ENCODE measurements around the gene CDH13. TPM values are rescaled to one million over a fixed set of nuclear protein-coding genes. Genes with fewer than 3 reads are reported as not detected.

CDH13 gene
- total and polyA plus RNA-seq, 10 of the 15 experiments (the other 5 are each of a cell fraction or from before 2014, with no cell fraction given): under 0.01 to 0.05 TPM; not detected in 8

DNA sequence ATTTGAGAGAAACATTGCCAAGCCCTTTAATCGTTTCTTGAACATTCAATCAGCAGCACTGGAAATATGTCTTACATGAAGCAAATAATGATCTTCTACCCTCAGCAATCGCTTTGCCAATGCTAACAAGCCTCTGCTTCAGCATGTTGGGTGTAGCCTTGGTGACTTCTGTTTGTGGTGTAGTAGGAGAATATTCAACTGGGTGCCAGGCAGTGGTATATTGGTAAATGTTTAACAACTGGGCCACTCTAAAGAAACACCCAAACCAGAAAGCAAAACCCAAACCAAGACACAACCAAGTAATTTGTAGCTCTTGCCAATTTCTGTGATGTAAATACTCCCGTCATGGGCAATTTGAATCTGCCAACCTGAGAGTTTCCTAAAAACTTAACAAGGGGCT, 9.7 kb downstream of the CDH13 start (continued):
- TF ChIP-seq E2F4 (IDR thresholded peaks at IDR 0.05; ENCODE audit: low read depth, low read length): no peak
- TF ChIP-seq CBFB (IDR thresholded peaks at IDR 0.05; ENCODE audit: low read depth): no peak
- no peak for TF ChIP-seq CHD4 (IDR thresholded peaks at IDR 0.05)
- TF ChIP-seq ZNF24 (IDR thresholded peaks at IDR 0.05): no peak
- no peak for TF ChIP-seq RAD21 (IDR thresholded peaks at IDR 0.05; ENCODE audit: insufficient read depth, low read depth, low read length)
- TF ChIP-seq, protein P1, sequence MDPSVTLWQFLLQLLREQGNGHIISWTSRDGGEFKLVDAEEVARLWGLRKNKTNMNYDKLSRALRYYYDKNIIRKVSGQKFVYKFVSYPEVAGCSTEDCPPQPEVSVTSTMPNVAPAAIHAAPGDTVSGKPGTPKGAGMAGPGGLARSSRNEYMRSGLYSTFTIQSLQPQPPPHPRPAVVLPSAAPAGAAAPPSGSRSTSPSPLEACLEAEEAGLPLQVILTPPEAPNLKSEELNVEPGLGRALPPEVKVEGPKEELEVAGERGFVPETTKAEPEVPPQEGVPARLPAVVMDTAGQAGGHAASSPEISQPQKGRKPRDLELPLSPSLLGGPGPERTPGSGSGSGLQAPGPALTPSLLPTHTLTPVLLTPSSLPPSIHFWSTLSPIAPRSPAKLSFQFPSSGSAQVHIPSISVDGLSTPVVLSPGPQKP (IDR thresholded peaks at IDR 0.05; ENCODE audit: low read depth, low read length): no peak
- TF ChIP-seq NFXL1 (IDR thresholded peaks at IDR 0.05; ENCODE audit: borderline replicate concordance): no peak
- TF ChIP-seq ZNF207 (IDR thresholded peaks at IDR 0.05; ENCODE audit: borderline replicate concordance): no peak

- Histone ChIP-seq H3K4me1 (ENCODE audit: control insufficient read depth, insufficient read depth, low read length) (no peaks in the 10 kb centered on the region), H3K9me3 (replicated peaks; ENCODE audit: control insufficient read depth, insufficient read depth, low read length) (no peaks in the 10 kb centered on the region), H3K27me3 (replicated peaks in 1 of 2; ENCODE audit: control insufficient read depth in 2 of 2, insufficient read depth in 2 of 2, low read length in 1 of 2) (no peaks in the 10 kb centered on the region; a peak in 1 of 4 replicates), H4K20me1 (ENCODE audit: control insufficient read depth, insufficient read depth) (no peaks in the 10 kb centered on the region), H3K79me2 (ENCODE audit: control insufficient read depth, insufficient read depth, low read length) (no peaks in the 10 kb centered on the region), H3K27ac (ENCODE audit: control insufficient read depth, insufficient read depth) (no peak overlapping the region), H2AFZ (ENCODE audit: control insufficient read depth, low read depth, low read length) (no peak overlapping the region), H3K4me2 (ENCODE audit: control insufficient read depth, insufficient read depth) (no peak overlapping the region), H3K4me3 (no peak overlapping the region), H3K9ac (ENCODE audit: control insufficient read depth, insufficient read depth, low read length) (no peak overlapping the region), H3K36me3 (ENCODE audit: control insufficient read depth in 2 of 2, insufficient read depth in 2 of 2, low read length in 1 of 2) (no peaks in the 10 kb centered on the region)
- intact Hi-C loops (cut with micrococcal nuclease; ENCODE audit: unreplicated experiment) (loop anchor here (10.0 kb wide), 2 partner anchors 158 to 578 kb away; no protein-coding TSS in a partner anchor), in situ Hi-C loops (cut with MboI) (no loop called here)
- RAD21 ChIA-PET (ENCODE audit: unreplicated experiment): no interaction called here
- BruUV-seq (replicated peaks): no TSS peak
- 68% methylated on average over 3 of the region's 3 CpGs for WGBS (ENCODE audit: insufficient coverage, insufficient replicate concordance, low lambda C conversion rate, missing lambda C conversion rate)
- POLR2A ChIA-PET: no interaction called here
- FAIRE-seq (no peak), DNase-seq (ENCODE audit: low read depth, low spot score) (no peak), ATAC-seq (no peak)
- SMC1A ChIA-PET (ENCODE audit: uncharacterized antibody, unreplicated experiment): no interaction called here
- CTCF ChIA-PET: interaction anchor here (0.7 to 10.1 kb wide), 4 partner anchors 8 to 374 kb away, joined by 3 to 131 read pairs (median 4); no protein-coding TSS in a partner anchor
- TF ChIP-seq NBN (IDR thresholded peaks at IDR 0.05) (no peak), CHD1 (IDR thresholded peaks at IDR 0.05; ENCODE audit: low read depth, low read length) (no peak), PKNOX1 (IDR thresholded peaks at IDR 0.05) (no peak), EED (IDR thresholded peaks at IDR 0.05; ENCODE audit: low read depth) (no peak), FOXM1 (IDR thresholded peaks at IDR 0.05; ENCODE audit: low read depth, low read length) (no peak), PAX5 (IDR thresholded peaks at IDR 0.05; ENCODE audit: borderline replicate concordance, low read depth, low read length) (no peak)
- TF ChIP-seq, protein P1 (IDR thresholded peaks at IDR 0.05; ENCODE audit: low read depth, low read length): no peak
Observed at GRCh38 chr16:82636958-82637357, 10.2 kb downstream of the CDH13 start.
